Chondrocyte (in vitro differentiated cells): ENCODE data around the gene DMPK. TPM values are rescaled to one million over a fixed set of nuclear protein-coding genes. Genes with fewer than 3 reads are reported as not detected.
"Not testable (repeated sequence)": the region's sequence is repeated elsewhere in the genome, so short reads cannot be mapped to it uniquely, and the experiment has no call there.

Source experiments
- DNase-seq: peaks from one replicate; pipeline ENCODE4 v3.0.0; 2021; ENCODE audit warnings: mixed read lengths, low spot score
- H3K27ac Mint-ChIP-seq: one replicate; pipeline ENCODE4 v1.8.0; 2021; ENCODE audit warnings: mild to moderate bottlenecking, moderate library complexity, mixed read lengths; ENCODE audit not compliant: unreplicated experiment
- H3K27me3 Mint-ChIP-seq: 2 replicates; pipeline ENCODE4 v1.8.0; 2021; ENCODE audit warnings: low read depth, mixed read lengths
- H3K36me3 Mint-ChIP-seq: 2 replicates; pipeline ENCODE4 v1.8.0; 2021; ENCODE audit warnings: low read depth, mixed read lengths
- H3K4me1 Mint-ChIP-seq: 2 replicates; pipeline ENCODE4 v1.8.0; 2021; ENCODE audit warnings: low read depth, mild to moderate bottlenecking, mixed read lengths
- H3K4me3 Mint-ChIP-seq: one replicate; pipeline ENCODE4 v1.8.0; 2021; ENCODE audit warnings: mild to moderate bottlenecking, moderate library complexity, mixed read lengths; ENCODE audit not compliant: unreplicated experiment
- H3K9me3 Mint-ChIP-seq: 2 replicates; pipeline ENCODE4 v1.8.0; 2021; ENCODE audit warnings: low read depth, mixed read lengths
- CTCF ChIP-seq: fragments of 200-600 bp; sonication (generic); IDR thresholded peaks from 2 replicates; pipeline ENCODE4 v1.5.0; 2021; ENCODE audit warnings: antibody characterized with exemption, mild to moderate bottlenecking, moderate library complexity
- total RNA-seq: library from RNA; stranded (reverse); gene quantifications from 3 replicates; pipeline ENCODE4 v1.2.1, GENCODE V29; 2021

DMPK gene
- total RNA-seq, 1 donor from 2014 or later: 176 TPM

- no peak for DNase-seq
- TF ChIP-seq CTCF: no peak
- no peak overlapping the region for H3K4me3 Mint-ChIP-seq
- no peaks in the 10 kb centered on the region for H3K4me1 Mint-ChIP-seq
- H3K36me3 Mint-ChIP-seq: no peaks in the 10 kb centered on the region
- no peak overlapping the region for H3K27ac Mint-ChIP-seq
- H3K9me3 Mint-ChIP-seq: no peaks in the 10 kb centered on the region
- no peaks in the 10 kb centered on the region for H3K27me3 Mint-ChIP-seq
These were observed 23.4 kb downstream of the DMPK start for GRCh38 chr19:45758921-45759320.

- DNase-seq: no peak
- Mint-ChIP-seq H3K36me3 (no peaks in the 10 kb centered on the region), H3K9me3 (no peaks in the 10 kb centered on the region), H3K4me1 (no peaks in the 10 kb centered on the region), H3K4me3 (no peak overlapping the region), H3K27ac (no peak overlapping the region), H3K27me3 (no peaks in the 10 kb centered on the region)
- no peak for TF ChIP-seq CTCF
These were observed 24.6 kb downstream of the DMPK start for GRCh38 chr19:45757695-45758094.

GRCh38 chr19:45754323-45754722 lies 28.0 kb downstream of the DMPK start:
- no peak overlapping the region for H3K4me3 Mint-ChIP-seq
- H3K4me1 Mint-ChIP-seq: no peaks in the 10 kb centered on the region
- H3K27ac Mint-ChIP-seq: no peak overlapping the region
- no peaks in the 10 kb centered on the region for H3K27me3 Mint-ChIP-seq
- TF ChIP-seq CTCF: no peak
- no peak for DNase-seq
- H3K36me3 Mint-ChIP-seq: no peaks in the 10 kb centered on the region
- no peaks in the 10 kb centered on the region for H3K9me3 Mint-ChIP-seq

GRCh38 chr19:45753548-45753947 lies 28.7 kb downstream of the DMPK start:
- DNase-seq: no peak

GRCh38 chr19:45752639-45753038 lies 29.7 kb downstream of the DMPK start:
- Mint-ChIP-seq H3K4me1 (no peaks in the 10 kb centered on the region), H3K9me3 (no peaks in the 10 kb centered on the region)
- no peak for DNase-seq

More at GRCh38 chr19:45753548-45753947, 28.7 kb downstream of the DMPK start:
- Mint-ChIP-seq H3K4me3 (no peak overlapping the region), H3K36me3 (no peaks in the 10 kb centered on the region), H3K4me1 (no peaks in the 10 kb centered on the region), H3K9me3 (no peaks in the 10 kb centered on the region), H3K27ac (no peak overlapping the region), H3K27me3 (no peaks in the 10 kb centered on the region)
- no peak for TF ChIP-seq CTCF

GRCh38 chr19:45751483-45751882 lies 30.8 kb downstream of the DMPK start:
- not testable (repeated sequence) for H3K9me3 Mint-ChIP-seq, H3K27me3 Mint-ChIP-seq, H3K4me3 Mint-ChIP-seq, H3K4me1 Mint-ChIP-seq, H3K27ac Mint-ChIP-seq, H3K36me3 Mint-ChIP-seq, DNase-seq

More at GRCh38 chr19:45752639-45753038, 29.7 kb downstream of the DMPK start:
- Mint-ChIP-seq H3K36me3 (no peaks in the 10 kb centered on the region), H3K27me3 (no peaks in the 10 kb centered on the region), H3K4me3 (no peak overlapping the region), H3K27ac (no peak overlapping the region)
- TF ChIP-seq CTCF: no peak
